Stimulated activated naive B cell treated with anti-CD40 and anti-IgM and Interleukin-4, amounts not matched to agents 10 μg/mL and 1 μg/mL and 100 μg/mL, for 72 hours (primary cell): ENCODE measurements around the gene LTBR.
"Not testable (repeated sequence)": the region's sequence is repeated elsewhere in the genome, so short reads cannot be mapped to it uniquely, and the experiment has no call there.

ENCODE experiments used
- ATAC-seq, 2 donors: fragments of 150-1000 bp; cut with Tn5 transposase; replicated peaks; 2 replicates each; pipeline ENCODE4 v1.10.0; 2021; ENCODE audit warnings: moderate library complexity in 1 of 2
- DNase-seq: peaks from one replicate; pipeline ENCODE4 v3.0.0; 2021
- H3K27ac Mint-ChIP-seq: one replicate; pipeline ENCODE4 v1.8.0; 2022; ENCODE audit warnings: mild to moderate bottlenecking, mixed read lengths
- H3K27me3 Mint-ChIP-seq, 2 donors: one replicate each; pipeline ENCODE4 v1.8.0; 2022; ENCODE audit warnings: mixed read lengths in 2 of 2
- H3K36me3 Mint-ChIP-seq, 2 donors: one replicate each; pipeline ENCODE4 v1.8.0; 2022; ENCODE audit warnings: mixed read lengths in 2 of 2, mild to moderate bottlenecking in 1 of 2
- H3K4me1 Mint-ChIP-seq, 2 donors: one replicate each; pipeline ENCODE4 v1.8.0; 2022; ENCODE audit warnings: mixed read lengths in 2 of 2, mild to moderate bottlenecking in 1 of 2
- H3K4me3 Mint-ChIP-seq, 2 donors: one replicate each; pipeline ENCODE4 v1.8.0; 2022; ENCODE audit warnings: mild to moderate bottlenecking in 2 of 2, mixed read lengths in 2 of 2, moderate library complexity in 1 of 2
- H3K9me3 Mint-ChIP-seq, 2 donors: one replicate each; pipeline ENCODE4 v1.8.0; 2022; ENCODE audit warnings: mixed read lengths in 2 of 2, mild to moderate bottlenecking in 1 of 2

The LTBR gene

GRCh38 chr12:6426882-6427671 is 43.1 kb downstream of the LTBR start:
- H3K4me3 Mint-ChIP-seq = peak overlapping the region; percentile 86 to 91
- no peaks in the 10 kb centered on the region for H3K9me3 Mint-ChIP-seq
- ATAC-seq (peak; percentile 81 to 85), DNase-seq (peak; percentile 95)
- H3K36me3 Mint-ChIP-seq = no peaks in the 10 kb centered on the region
- peaks cover 47 to 69% of the 10 kb centered on the region in 2 donors for H3K4me1 Mint-ChIP-seq
- H3K27ac Mint-ChIP-seq = peak overlapping the region; percentile 99
- H3K27me3 Mint-ChIP-seq = no peaks in the 10 kb centered on the region

DNA sequence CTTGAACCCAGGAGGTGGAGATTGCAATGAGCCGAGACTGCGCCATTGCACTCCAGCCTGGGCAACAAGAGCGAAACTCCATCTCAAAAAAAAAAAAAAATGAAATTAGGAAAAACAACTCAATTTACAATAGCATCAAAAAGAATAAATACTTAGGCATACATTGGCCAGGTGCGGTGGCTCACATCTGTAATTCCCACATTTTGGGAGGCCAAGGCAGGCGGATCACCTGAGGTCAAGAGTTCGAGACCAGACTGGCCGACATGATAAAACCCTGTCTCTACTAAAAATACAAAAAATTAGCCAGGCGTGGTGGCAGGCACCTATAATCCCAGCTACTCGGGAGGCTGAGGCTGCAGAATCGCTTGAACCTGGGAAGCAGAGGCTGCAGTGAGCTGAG is 43.8 kb downstream of the LTBR start:
- not testable (repeated sequence) for H3K27me3 Mint-ChIP-seq, ATAC-seq, DNase-seq, H3K9me3 Mint-ChIP-seq, H3K36me3 Mint-ChIP-seq
- Mint-ChIP-seq H3K4me1 (peaks cover 49 to 76% of the 10 kb centered on the region in 2 donors), H3K27ac (peak overlapping the region; percentile 99), H3K4me3 (peak overlapping the region; percentile 86 to 91)

DNA sequence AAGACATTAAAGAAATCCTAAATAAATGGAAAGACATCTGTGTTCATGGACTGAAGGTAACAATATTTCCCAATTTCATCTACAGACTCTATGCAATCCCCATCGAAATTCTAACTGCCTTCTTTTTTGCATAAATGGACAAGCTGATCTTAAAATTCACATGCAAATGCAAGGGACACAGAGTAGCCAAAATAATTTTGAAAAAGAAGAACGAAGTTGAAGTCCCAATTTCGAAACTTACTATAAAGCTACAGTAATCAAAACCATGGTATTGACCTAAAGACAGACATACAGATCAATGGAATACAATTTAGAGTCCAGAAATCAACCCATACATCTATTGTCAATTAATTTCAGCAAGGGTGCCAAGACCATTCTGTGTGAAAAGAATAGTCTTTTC is 44.4 kb downstream of the LTBR start:
- Mint-ChIP-seq H3K27ac (peak overlapping the region; percentile 99), H3K9me3 (no peaks in the 10 kb centered on the region), H3K4me3 (no peak overlapping the region), H3K36me3 (no peaks in the 10 kb centered on the region), H3K27me3 (no peaks in the 10 kb centered on the region), H3K4me1 (peaks cover 49 to 79% of the 10 kb centered on the region in 2 donors)
- no peak for ATAC-seq
- no peak for DNase-seq

GRCh38 chr12:6430124-6430989 is 46.4 kb downstream of the LTBR start:
- H3K4me3 Mint-ChIP-seq = peak overlapping the region; percentile 70 to 76
- DNase-seq = no peak
- H3K4me1 Mint-ChIP-seq = peaks cover 46 to 67% of the 10 kb centered on the region in 2 donors
- no peaks in the 10 kb centered on the region for H3K36me3 Mint-ChIP-seq
- H3K9me3 Mint-ChIP-seq = no peaks in the 10 kb centered on the region
- peak overlapping the region; percentile 87 for H3K27ac Mint-ChIP-seq
- H3K27me3 Mint-ChIP-seq = no peaks in the 10 kb centered on the region
- ATAC-seq = no peak

GRCh38 chr12:6432991-6433390 is 49.0 kb downstream of the LTBR start:
- no peaks in the 10 kb centered on the region for H3K27me3 Mint-ChIP-seq
- H3K9me3 Mint-ChIP-seq = no peaks in the 10 kb centered on the region
- peak in 1 of 2 donors; percentile 54 for ATAC-seq
- no peak overlapping the region for H3K4me3 Mint-ChIP-seq
- DNase-seq = no peak
- H3K27ac Mint-ChIP-seq = no peak overlapping the region
- no peaks in the 10 kb centered on the region for H3K36me3 Mint-ChIP-seq
- peaks cover 23 to 43% of the 10 kb centered on the region in 2 donors for H3K4me1 Mint-ChIP-seq

- H3K36me3 Mint-ChIP-seq = peaks cover 0 to 2% of the 10 kb centered on the region in 2 donors
- no peaks in the 10 kb centered on the region for H3K27me3 Mint-ChIP-seq
- DNase-seq = no peak
- no peak overlapping the region for H3K4me3 Mint-ChIP-seq
- H3K9me3 Mint-ChIP-seq = no peaks in the 10 kb centered on the region
- no peak for ATAC-seq
- H3K27ac Mint-ChIP-seq = no peak overlapping the region
- H3K4me1 Mint-ChIP-seq = peaks cover 26 to 43% of the 10 kb centered on the region in 2 donors
Observed at GRCh38 chr12:6434205-6435140, 50.5 kb downstream of the LTBR start.

- ATAC-seq = no peak
- peaks cover 3% of the 10 kb centered on the region in 2 donors for H3K36me3 Mint-ChIP-seq
- H3K27ac Mint-ChIP-seq = no peak overlapping the region
- no peaks in the 10 kb centered on the region for H3K27me3 Mint-ChIP-seq
- no peak for DNase-seq
- H3K9me3 Mint-ChIP-seq = no peaks in the 10 kb centered on the region
- peaks cover 15 to 37% of the 10 kb centered on the region in 2 donors for H3K4me1 Mint-ChIP-seq
- no peak overlapping the region for H3K4me3 Mint-ChIP-seq
Observed at GRCh38 chr12:6435961-6436715, 52.2 kb downstream of the LTBR start.

DNA sequence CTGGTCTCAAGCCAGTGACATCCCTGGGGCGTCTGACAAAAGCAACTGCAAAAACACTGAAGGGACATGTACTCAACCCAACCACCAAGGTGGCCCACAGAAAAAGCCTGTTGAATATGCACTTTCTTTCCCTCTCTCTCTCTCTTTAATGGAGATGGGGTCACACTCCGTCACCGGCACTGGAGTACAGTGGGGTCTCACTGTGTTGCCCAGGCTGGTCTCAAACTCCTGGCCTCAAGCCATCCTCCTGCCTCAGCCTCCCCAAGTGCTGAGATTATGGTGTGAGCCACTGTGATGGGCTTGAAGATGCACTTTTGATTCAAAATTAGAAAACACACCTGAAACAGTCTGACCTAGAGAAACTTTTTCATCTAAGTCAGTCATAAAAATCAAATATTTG is 53.6 kb downstream of the LTBR start:
- DNase-seq (no peak), ATAC-seq (no peak)
- peak overlapping the region; percentile 20 for H3K27ac Mint-ChIP-seq
- no peak overlapping the region for H3K4me3 Mint-ChIP-seq
- H3K27me3 Mint-ChIP-seq = no peaks in the 10 kb centered on the region
- peaks cover 11% of the 10 kb centered on the region in 2 donors for H3K36me3 Mint-ChIP-seq
- H3K4me1 Mint-ChIP-seq = peaks cover 20 to 40% of the 10 kb centered on the region in 2 donors
- no peaks in the 10 kb centered on the region for H3K9me3 Mint-ChIP-seq

DNA sequence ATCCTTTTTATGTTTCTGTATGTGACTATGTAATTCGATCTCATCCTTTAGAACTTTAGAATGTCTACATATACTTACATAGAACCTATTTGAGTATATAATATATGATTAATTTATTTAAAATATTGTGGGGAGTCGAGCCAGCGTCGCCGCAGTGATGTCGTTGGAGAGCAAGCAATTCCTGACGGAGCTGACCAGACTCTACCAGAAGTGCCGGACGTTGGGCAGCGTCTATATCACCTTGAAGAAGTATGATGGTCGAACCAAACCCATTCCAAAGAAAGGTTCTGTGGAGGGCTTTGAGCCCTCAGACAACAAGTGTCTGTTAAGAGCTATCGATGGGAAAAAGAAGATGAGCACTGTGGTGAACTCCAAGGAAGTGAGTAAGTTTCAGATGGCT is 54.4 kb downstream of the LTBR start:
- peaks cover 11% of the 10 kb centered on the region in 2 donors for H3K36me3 Mint-ChIP-seq
- peaks cover 23 to 40% of the 10 kb centered on the region in 2 donors for H3K4me1 Mint-ChIP-seq
- ATAC-seq (no peak), DNase-seq (no peak)
- no peak overlapping the region for H3K4me3 Mint-ChIP-seq
- H3K9me3 Mint-ChIP-seq = no peaks in the 10 kb centered on the region
- no peaks in the 10 kb centered on the region for H3K27me3 Mint-ChIP-seq
- H3K27ac Mint-ChIP-seq = no peak overlapping the region

DNA sequence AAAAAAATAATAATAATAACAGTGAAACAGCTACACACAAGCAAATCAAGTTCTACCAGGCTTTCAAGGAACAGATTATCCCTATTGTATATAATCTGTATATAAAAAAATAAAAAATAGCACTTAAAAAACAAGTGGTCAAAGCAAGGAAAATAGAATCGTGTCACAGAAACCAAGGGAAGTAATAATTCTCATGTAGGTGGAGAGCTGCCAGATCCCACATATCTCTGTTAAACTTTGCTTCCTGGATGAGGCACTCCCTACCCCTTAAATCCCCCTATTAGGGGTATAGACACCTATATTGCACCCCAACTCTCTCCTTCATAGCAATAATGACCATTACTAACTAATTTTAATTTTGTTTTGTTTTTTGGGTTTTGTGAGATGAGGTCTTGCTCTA is 56.4 kb downstream of the LTBR start:
- DNase-seq = no peak
- no peak overlapping the region for H3K27ac Mint-ChIP-seq
- peaks cover 20 to 21% of the 10 kb centered on the region in 2 donors for H3K36me3 Mint-ChIP-seq
- ATAC-seq = no peak
- H3K9me3 Mint-ChIP-seq = no peaks in the 10 kb centered on the region
- H3K4me1 Mint-ChIP-seq = peaks cover 34 to 53% of the 10 kb centered on the region in 2 donors
- no peaks in the 10 kb centered on the region for H3K27me3 Mint-ChIP-seq
- H3K4me3 Mint-ChIP-seq = no peak overlapping the region
